HepG2 (cell line): ENCODE results near the gene CAPG. TPM values are rescaled to one million over a fixed set of nuclear protein-coding genes. Genes with fewer than 3 reads are reported as not detected.

ENCODE experiments used
- ATAC-seq: fragments of 200-7000 bp; cut with Tn5 transposase; 3 replicates; pipeline ENCODE4 v1.9.1; 2020; ENCODE audit warnings: mild to moderate bottlenecking, moderate library complexity
- BruUV-seq: library from RNA; stranded (reverse); fragments of 400-500 nt; replicated peaks from 2 replicates; lab custom pipeline; 2021; lab: Mats Ljungman, UMichigan
- CTCF ChIA-PET: fragments of 300-600 bp; formaldehyde crosslinking; extraction: SDS; loops from one replicate; lab custom pipeline; 2021; ENCODE audit warnings: low total read pairs, inconsistent platforms, low intra/inter-chr PET ratio; lab: Yijun Ruan, JAX
- POLR2A ChIA-PET: fragments of 350-600 bp; sonication (Branson Sonifier 250); formaldehyde crosslinking; loops from one replicate; lab custom pipeline; 2020; ENCODE audit warnings: antibody characterized with exemption, inconsistent platforms; lab: Yijun Ruan, JAX
- DNase-seq: peaks from one replicate; pipeline ENCODE4 v3.0.0-alpha.2; 2015; ENCODE audit warnings: low spot score
- FAIRE-seq: peaks from 3 replicates; lab custom pipeline; 2011; peaks lifted over from hg19 to GRCh38; lab: Jason Lieb, UNC
- H2AFZ ChIP-seq: one replicate; pipeline ENCODE4 v1.6.1; 2011; ENCODE audit warnings: low read length, inconsistent platforms
- H3K27ac ChIP-seq: fragments of 300-600 bp; 3 replicates; pipeline ENCODE4 v1.8.0; 2011; ENCODE audit warnings: mixed run types, mild to moderate bottlenecking, mixed read lengths, low read length, inconsistent platforms; ENCODE audit not compliant: insufficient read depth; ENCODE audit errors: extremely low read length
- H3K27me3 ChIP-seq, 2 experiments: fragments of 200-600 bp in 1 of 2; 2 replicates in 1 of 2; 3 replicates in 1 of 2; pipeline versions ENCODE4 v1.6.0 to v1.8.0; 2011; ENCODE audit warnings: low read length in 2 of 2, mild to moderate bottlenecking in 2 of 2, moderate library complexity in 2 of 2, inconsistent platforms in 1 of 2; ENCODE audit not compliant: insufficient read depth in 2 of 2, control insufficient read depth in 1 of 2
- H3K36me3 ChIP-seq, 2 experiments: fragments of 200-600 bp in 1 of 2; replicated peaks in 1 of 2; 2 replicates in 1 of 2; 3 replicates in 1 of 2; pipeline versions ENCODE4 v1.5.1 to v1.8.0; 2011; ENCODE audit warnings: low read length in 2 of 2, inconsistent platforms in 1 of 2; ENCODE audit not compliant: insufficient read depth in 2 of 2, control insufficient read depth in 1 of 2
- H3K4me1 ChIP-seq: 2 replicates; pipeline ENCODE4 v1.5.1; 2012; ENCODE audit warnings: low read length, inconsistent platforms; ENCODE audit not compliant: insufficient read depth
- H3K4me2 ChIP-seq: 2 replicates; pipeline ENCODE4 v1.6.0; 2011; ENCODE audit warnings: low read depth, low read length, inconsistent platforms
- H3K4me3 ChIP-seq, 3 experiments: fragments of 200-600 bp in 1 of 3; sonication (generic), shearing (Covaris generic) in 1 of 3; replicated peaks in 1 of 3; 2 replicates each; pipeline ENCODE4 v1.5.1; 2011 to 2016; ENCODE audit warnings: low read length in 3 of 3, inconsistent platforms in 2 of 3, low read depth in 2 of 3, mild to moderate bottlenecking in 2 of 3, control low read depth in 1 of 3, mixed read lengths in 1 of 3; ENCODE audit not compliant: insufficient read depth in 1 of 3
- H3K79me2 ChIP-seq: one replicate; pipeline ENCODE4 v1.6.1; 2011; ENCODE audit warnings: low read length, inconsistent platforms; ENCODE audit not compliant: insufficient read depth
- H3K9ac ChIP-seq: 2 replicates; pipeline ENCODE4 v1.6.0; 2011; ENCODE audit warnings: mild to moderate bottlenecking, low read depth, low read length, inconsistent platforms; ENCODE audit not compliant: insufficient read depth
- H3K9me3 ChIP-seq: 2 replicates; pipeline ENCODE4 v1.5.1; 2012; ENCODE audit warnings: mild to moderate bottlenecking, low read length
- H4K20me1 ChIP-seq: 2 replicates; pipeline ENCODE4 v1.6.0; 2011; ENCODE audit warnings: inconsistent platforms, mild to moderate bottlenecking, low read length, moderate library complexity; ENCODE audit not compliant: insufficient read depth
- BCL3 ChIP-seq: sonication (generic); formaldehyde crosslinking; IDR thresholded peaks from 2 replicates; pipeline ENCODE4 v1.5.1; 2020; ENCODE audit warnings: mild to moderate bottlenecking, missing genetic modification reagents, moderate library complexity
- BRCA1 ChIP-seq: sonication (generic); formaldehyde crosslinking; IDR thresholded peaks from 2 replicates; pipeline ENCODE4 v1.4.0; 2020; ENCODE audit warnings: missing genetic modification reagents
- HMGXB3 ChIP-seq: sonication (generic); formaldehyde crosslinking; IDR thresholded peaks from 2 replicates; pipeline ENCODE4 v1.4.0; 2020; ENCODE audit warnings: missing genetic modification reagents, borderline replicate concordance
- JUND ChIP-seq: sonication (generic); formaldehyde crosslinking; IDR thresholded peaks from 2 replicates; pipeline ENCODE4 v1.8.0; 2022; ENCODE audit warnings: mild to moderate bottlenecking, missing genetic modification reagents
- MYC ChIP-seq: sonication (generic); formaldehyde crosslinking; IDR thresholded peaks from 2 replicates; pipeline ENCODE4 v1.9.0; 2021; ENCODE audit warnings: missing genetic modification reagents, borderline replicate concordance
- MYNN ChIP-seq: sonication (generic); formaldehyde crosslinking; IDR thresholded peaks from 2 replicates; pipeline ENCODE4 v1.4.0; 2020; ENCODE audit warnings: mild to moderate bottlenecking, low read depth, missing genetic modification reagents
- NAIF1 ChIP-seq: sonication (generic); formaldehyde crosslinking; IDR thresholded peaks from 2 replicates; pipeline ENCODE4 v1.5.0; 2020; ENCODE audit warnings: mild to moderate bottlenecking, missing genetic modification reagents, borderline replicate concordance
- PAF1 ChIP-seq: IDR thresholded peaks from 2 replicates; pipeline ENCODE4 v1.6.1; 2016; ENCODE audit warnings: missing genetic modification reagents, missing compliant biosample characterization
- TRIM22 ChIP-seq: fragments of 450-650 bp; IDR thresholded peaks from 2 replicates; pipeline ENCODE4 v1.6.1; 2017
- YEATS2 ChIP-seq: sonication (generic); formaldehyde crosslinking; IDR thresholded peaks from 2 replicates; pipeline ENCODE4 v1.4.0; 2020; ENCODE audit warnings: missing genetic modification reagents, borderline replicate concordance
- ZBTB37 ChIP-seq: sonication (generic); formaldehyde crosslinking; IDR thresholded peaks from 2 replicates; pipeline ENCODE4 v1.4.0; 2020; ENCODE audit warnings: mild to moderate bottlenecking, missing genetic modification reagents
- ZBTB42 ChIP-seq: sonication (generic); formaldehyde crosslinking; IDR thresholded peaks from 2 replicates; pipeline ENCODE4 v1.5.0; 2020; ENCODE audit warnings: mild to moderate bottlenecking, missing genetic modification reagents
- ZBTB8A ChIP-seq: sonication (generic); formaldehyde crosslinking; IDR thresholded peaks from 2 replicates; pipeline ENCODE4 v1.4.0; 2020; ENCODE audit warnings: mild to moderate bottlenecking, low read depth, missing genetic modification reagents, borderline replicate concordance
- ZNF256 ChIP-seq: sonication (generic); formaldehyde crosslinking; conservative IDR thresholded peaks from 2 replicates; pipeline ENCODE4 v1.4.0; 2020; ENCODE audit warnings: missing genetic modification reagents
- ZNF296 ChIP-seq: sonication (generic); formaldehyde crosslinking; conservative IDR thresholded peaks from 2 replicates; pipeline ENCODE4 v1.5.0; 2020; ENCODE audit warnings: mild to moderate bottlenecking, missing genetic modification reagents
- ZSCAN22 ChIP-seq: sonication (generic); formaldehyde crosslinking; IDR thresholded peaks from 2 replicates; pipeline ENCODE4 v1.4.0; 2020; ENCODE audit warnings: mild to moderate bottlenecking, missing genetic modification reagents
- WGBS: methylation state at CpG from one replicate; pipeline ENCODE4 v1.1.6; 2017; ENCODE audit warnings: low lambda C conversion rate; 5-methylcytosine and 5-hydroxymethylcytosine counted together
- in situ Hi-C: cut with HindIII; loops from 2 replicates; pipeline ENCODE4 v1.10.0; 2017; ENCODE audit warnings: low pct_unique_long_range_greater_than_20kb; ENCODE audit not compliant: extremely low pct_ligation_motif_present
- intact Hi-C: fragments of 100-400 bp; cut with micrococcal nuclease; formaldehyde crosslinking; loops from one replicate; pipeline ENCODE4 v1.10.0; 2022; ENCODE audit not compliant: unreplicated experiment
- polyA plus RNA-seq, 8 experiments: library from polyadenylated mRNA; depleted of rRNA in 3 of 8; stranded (reverse) in 7 of 8; unstranded in 1 of 8; fragments of >200 nt; fragmentation: Illumina TruSeq in 4 of 8; extraction: Trizol in 4 of 8; gene quantifications; 2 replicates each; pipeline versions ENCODE4 v1.2.1 to v1.2.3, GENCODE V29; 2011 to 2016; ENCODE audit warnings: low read depth in 4 of 8, missing spikeins in 1 of 8, mixed read lengths in 1 of 8; ENCODE audit not compliant: insufficient read depth in 1 of 8
- total RNA-seq, 5 experiments: library from RNA; depleted of rRNA; stranded (reverse); fragments of >200 nt; fragmentation: Illumina TruSeq; extraction: Trizol; gene quantifications; 2 replicates each; pipeline ENCODE4 v1.2.3, GENCODE V29; 2016; ENCODE audit warnings: low read depth in 1 of 5

Gene CAPG
- total and polyA plus RNA-seq, 2 of the 13 experiments (the other 11 are each of a cell fraction or from before 2014, with no cell fraction given) = 12.7 to 18.2 TPM

GRCh38 chr2:85353876-85354285 is 56.3 kb downstream of the CAPG start (continued):
- 0 out of 2 replicates have a peak, but pooled peaks have one; percentile 12 for TF ChIP-seq HMGXB3 (CRISPR knock-in tag)
- TF ChIP-seq NAIF1 (CRISPR knock-in tag) = 0 out of 2 replicates have a peak, but pooled peaks have one; percentile 54
- TF ChIP-seq ZNF296 (CRISPR knock-in tag) = peak; percentile 85; the same call in 1 of the 2 replicates

GRCh38 chr2:85347599-85347998 is 62.6 kb downstream of the CAPG start:
- in situ Hi-C loops (no loop called here), intact Hi-C loops (no loop called here)
- DNase-seq = no peak
- no peak for TF ChIP-seq JUND (CRISPR knock-in tag)
- no peak for TF ChIP-seq MYNN
- no peak for TF ChIP-seq ZBTB8A (CRISPR knock-in tag)
- no peak for TF ChIP-seq ZNF256 (CRISPR knock-in tag)
- TF ChIP-seq MYC (CRISPR knock-in tag) = no peak
- TF ChIP-seq ZBTB37 (CRISPR knock-in tag) = no peak
- no peak for TF ChIP-seq BCL3 (CRISPR knock-in tag)
- TF ChIP-seq PAF1 (CRISPR knock-in tag) = no peak
- TF ChIP-seq ZSCAN22 (CRISPR knock-in tag) = no peak
- TF ChIP-seq ZBTB42 (CRISPR knock-in tag) = no peak
- no peak for TF ChIP-seq YEATS2 (CRISPR knock-in tag)
- no peak for TF ChIP-seq TRIM22
- no peak for TF ChIP-seq BRCA1 (CRISPR knock-in tag)
- Histone ChIP-seq H3K9me3 (no peaks in the 10 kb centered on the region), H3K4me1 (peaks cover 12% of the 10 kb centered on the region), H4K20me1 (no peaks in the 10 kb centered on the region), H3K36me3 (peaks cover 43 to 72% of the 10 kb centered on the region in 2 experiments), H3K4me2 (no peak overlapping the region), H3K27ac (no peak overlapping the region), H3K27me3 (no peaks in the 10 kb centered on the region), H3K79me2 (peaks cover 9% of the 10 kb centered on the region), H3K9ac (no peak overlapping the region), H3K4me3 (no peak overlapping the region), H2AFZ (no peak overlapping the region)
- ChIA-PET POLR2A (no interaction called here), CTCF (no interaction called here)
- 95% methylated on average over 3 of the region's 3 CpGs for WGBS
- FAIRE-seq = no peak
- no peak for ATAC-seq
- BruUV-seq = no TSS peak
